ENCODE data around the gene CSNK2A3. TPM values are rescaled to one million over a fixed set of nuclear protein-coding genes. Genes with fewer than 3 reads are reported as not detected.

CSNK2A3 gene
- total and polyA plus RNA-seq, 9 of the 15 experiments (the other 6 are each of a cell fraction or from before 2014, with no cell fraction given): 0.33 to 6.1 (median 1.8) TPM

DNA sequence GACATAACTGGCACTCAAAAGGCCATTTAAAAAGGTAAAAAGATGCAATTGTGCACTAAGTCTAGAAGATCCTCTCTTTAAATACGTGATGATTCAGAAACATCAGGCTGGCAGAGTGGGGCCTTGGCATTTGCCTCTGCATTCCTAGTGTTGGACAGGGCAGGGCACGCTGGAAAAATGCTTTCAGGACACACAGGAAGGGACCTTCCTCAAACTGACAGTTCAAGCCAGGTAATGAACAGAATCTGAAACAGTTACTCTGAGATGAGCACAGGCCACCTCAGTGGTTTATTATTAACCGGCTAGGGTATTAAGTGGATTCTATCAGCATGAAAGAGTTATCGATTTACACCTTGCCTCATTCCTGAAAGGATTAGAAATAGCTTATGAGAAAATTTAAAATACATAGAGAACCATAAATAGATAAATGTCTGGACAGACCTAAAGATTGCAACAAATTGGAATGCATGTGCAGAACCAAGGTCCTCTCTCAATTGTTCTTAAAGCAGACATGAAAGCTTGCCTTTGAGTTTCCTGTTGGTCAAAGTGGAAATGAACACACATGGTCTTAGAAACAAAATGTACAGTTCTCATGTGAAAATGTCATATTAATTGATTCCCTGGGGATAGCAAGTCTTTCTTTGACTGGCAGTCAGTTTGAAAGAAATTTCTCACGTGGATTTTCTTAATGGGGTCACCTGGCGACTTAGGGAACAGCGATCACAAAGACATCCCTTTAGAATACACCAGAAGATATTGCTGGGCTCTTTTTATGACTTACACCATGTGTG, 21.5 kb upstream of the CSNK2A3 start (continued):
- TF ChIP-seq, protein P1, sequence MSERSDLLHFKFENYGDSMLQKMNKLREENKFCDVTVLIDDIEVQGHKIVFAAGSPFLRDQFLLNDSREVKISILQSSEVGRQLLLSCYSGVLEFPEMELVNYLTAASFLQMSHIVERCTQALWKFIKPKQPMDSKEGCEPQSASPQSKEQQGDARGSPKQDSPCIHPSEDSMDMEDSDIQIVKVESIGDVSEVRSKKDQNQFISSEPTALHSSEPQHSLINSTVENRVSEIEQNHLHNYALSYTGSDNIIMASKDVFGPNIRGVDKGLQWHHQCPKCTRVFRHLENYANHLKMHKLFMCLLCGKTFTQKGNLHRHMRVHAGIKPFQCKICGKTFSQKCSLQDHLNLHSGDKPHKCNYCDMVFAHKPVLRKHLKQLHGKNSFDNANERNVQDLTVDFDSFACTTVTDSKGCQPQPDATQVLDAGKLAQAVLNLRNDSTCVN (CRISPR knock-in tag; IDR thresholded peaks at IDR 0.05): no peak

DNA sequence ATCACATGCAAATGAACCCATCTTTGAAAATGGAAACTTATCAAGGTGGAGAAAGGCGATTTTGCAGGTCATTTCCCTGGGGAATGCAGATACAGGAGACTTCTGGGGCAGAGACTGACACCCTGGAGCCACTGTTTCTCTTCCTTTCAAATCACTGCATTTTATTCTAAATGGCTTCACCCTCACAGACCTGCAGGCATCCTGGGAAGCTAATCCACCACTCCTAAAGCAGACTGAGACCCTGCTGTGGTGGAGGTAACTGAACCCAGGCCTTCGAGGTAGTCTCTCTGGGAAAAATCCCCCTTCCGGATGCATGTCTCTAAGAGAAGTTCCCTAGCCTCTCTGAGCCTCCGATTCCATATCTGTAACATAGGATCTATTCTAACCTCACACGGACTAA, 20.9 kb upstream of the CSNK2A3 start:
- Histone ChIP-seq H3K4me1 (replicated peaks in 1 of 2; ENCODE audit: control insufficient read depth in 2 of 2, insufficient read depth in 2 of 2, low read length in 2 of 2) (no peaks in the 10 kb centered on the region), H2AFZ (ENCODE audit: low read depth, low read length) (no peak overlapping the region), H3K4me3 (no peak overlapping the region), H4K20me1 (replicated peaks; ENCODE audit: control insufficient read depth, insufficient read depth, low read length) (no peaks in the 10 kb centered on the region), H3K79me2 (ENCODE audit: control insufficient read depth, insufficient read depth, low read length) (no peaks in the 10 kb centered on the region), H3K4me2 (ENCODE audit: insufficient read depth, low read length) (no peak overlapping the region), H3K9me3 (replicated peaks; ENCODE audit: control insufficient read depth, insufficient read depth, low read depth, low read length) (no peaks in the 10 kb centered on the region), H3K36me3 (ENCODE audit: control insufficient read depth, insufficient read depth, low read length) (no peaks in the 10 kb centered on the region), H3K9me1 (ENCODE audit: control insufficient read depth, insufficient read depth, low read length) (no peaks in the 10 kb centered on the region), H3K27me3 (ENCODE audit: control insufficient read depth in 2 of 2, insufficient read depth in 2 of 2, low read length in 2 of 2) (peaks cover 0 to 19% of the 10 kb centered on the region in 2 experiments; a peak in 3 of 5 replicates), H3K27ac (ENCODE audit: extremely low read depth, low read depth, low read length) (no peak overlapping the region), H3K9ac (ENCODE audit: insufficient read depth in 1 of 2, low read depth in 2 of 2, low read length in 2 of 2) (no peak overlapping the region)
- FAIRE-seq (no peak), DNase-seq (ENCODE audit: extremely low read depth in 1 of 4, low spot score in 3 of 4) (no peak), ATAC-seq (no peak)
- ChIA-PET CTCF (ENCODE audit: low intra/inter-chr PET ratio) (no interaction called here), POLR2A (no interaction called here)
- no TSS peak for BruUV-seq (replicated peaks)
- intact Hi-C loops (cut with micrococcal nuclease) (no loop called here), in situ Hi-C loops (cut with MboI) (no loop called here)
- WGBS (ENCODE audit: insufficient coverage, low coverage, missing lambda C conversion rate): 0% methylated on average over 5 of the region's 5 CpGs
- TF ChIP-seq HNRNPH1 (optimal IDR thresholded peaks at IDR 0.05; ENCODE audit: low read depth, low read length): no peak
- no peak for TF ChIP-seq RB1 (IDR thresholded peaks at IDR 0.05; ENCODE audit: low read depth)
- TF ChIP-seq NFE2 (IDR thresholded peaks at IDR 0.05; ENCODE audit: low read depth): no peak
- TF ChIP-seq ZNF175 (CRISPR knock-in tag; IDR thresholded peaks at IDR 0.05; ENCODE audit: low read depth): no peak
- no peak for TF ChIP-seq MEF2A (IDR thresholded peaks at IDR 0.05; ENCODE audit: control insufficient read depth, low read depth, low read length)
- TF ChIP-seq, protein P2, sequence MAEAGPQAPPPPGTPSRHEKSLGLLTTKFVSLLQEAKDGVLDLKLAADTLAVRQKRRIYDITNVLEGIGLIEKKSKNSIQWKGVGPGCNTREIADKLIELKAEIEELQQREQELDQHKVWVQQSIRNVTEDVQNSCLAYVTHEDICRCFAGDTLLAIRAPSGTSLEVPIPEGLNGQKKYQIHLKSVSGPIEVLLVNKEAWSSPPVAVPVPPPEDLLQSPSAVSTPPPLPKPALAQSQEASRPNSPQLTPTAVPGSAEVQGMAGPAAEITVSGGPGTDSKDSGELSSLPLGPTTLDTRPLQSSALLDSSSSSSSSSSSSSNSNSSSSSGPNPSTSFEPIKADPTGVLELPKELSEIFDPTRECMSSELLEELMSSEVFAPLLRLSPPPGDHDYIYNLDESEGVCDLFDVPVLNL (CRISPR knock-in tag; IDR thresholded peaks at IDR 0.05; ENCODE audit: low read depth): no peak
- TF ChIP-seq HMGXB4 (CRISPR knock-in tag; IDR thresholded peaks at IDR 0.05): no peak
- TF ChIP-seq ZFP91 (CRISPR knock-in tag; IDR thresholded peaks at IDR 0.05): no peak
- TF ChIP-seq CTCFL (IDR thresholded peaks at IDR 0.05; ENCODE audit: borderline replicate concordance, insufficient read depth, low read depth, low read length, poor library complexity, severe bottlenecking): no peak
- TF ChIP-seq POLR3G (IDR thresholded peaks at IDR 0.05; ENCODE audit: extremely low read depth, insufficient read length, insufficient replicate concordance): no peak

Data from K562 (cell line).